ENCODE results near the gene ODF4.
"Not testable (repeated sequence)": the region's sequence is repeated elsewhere in the genome, so short reads cannot be mapped to it uniquely, and the experiment has no call there.

- TF ChIP-seq, protein P1, sequence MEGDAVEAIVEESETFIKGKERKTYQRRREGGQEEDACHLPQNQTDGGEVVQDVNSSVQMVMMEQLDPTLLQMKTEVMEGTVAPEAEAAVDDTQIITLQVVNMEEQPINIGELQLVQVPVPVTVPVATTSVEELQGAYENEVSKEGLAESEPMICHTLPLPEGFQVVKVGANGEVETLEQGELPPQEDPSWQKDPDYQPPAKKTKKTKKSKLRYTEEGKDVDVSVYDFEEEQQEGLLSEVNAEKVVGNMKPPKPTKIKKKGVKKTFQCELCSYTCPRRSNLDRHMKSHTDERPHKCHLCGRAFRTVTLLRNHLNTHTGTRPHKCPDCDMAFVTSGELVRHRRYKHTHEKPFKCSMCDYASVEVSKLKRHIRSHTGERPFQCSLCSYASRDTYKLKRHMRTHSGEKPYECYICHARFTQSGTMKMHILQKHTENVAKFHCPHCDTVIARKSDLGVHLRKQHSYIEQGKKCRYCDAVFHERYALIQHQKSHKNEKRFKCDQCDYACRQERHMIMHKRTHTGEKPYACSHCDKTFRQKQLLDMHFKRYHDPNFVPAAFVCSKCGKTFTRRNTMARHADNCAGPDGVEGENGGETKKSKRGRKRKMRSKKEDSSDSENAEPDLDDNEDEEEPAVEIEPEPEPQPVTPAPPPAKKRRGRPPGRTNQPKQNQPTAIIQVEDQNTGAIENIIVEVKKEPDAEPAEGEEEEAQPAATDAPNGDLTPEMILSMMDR (IDR thresholded peaks at IDR 0.05) = not testable (repeated sequence)
- not testable (repeated sequence) for TF ChIP-seq POLR2A (IDR thresholded peaks at IDR 0.05)
These were observed 34.2 kb downstream of the ODF4 start for GRCh38 chr17:8373856-8374255.

Data from uterus (tissue), 2 donors.